Trophoblast cell (in vitro differentiated cells and primary cell): ENCODE data around the gene CERK.

Experiments
- DNase-seq, 2 donors: peaks; one replicate each; pipeline ENCODE4 v3.0.0-alpha.2; 2016
- H2AFZ ChIP-seq: 2 replicates; pipeline ENCODE4 v1.6.1; 2013; ENCODE audit warnings: low read length, moderate library complexity, mild to moderate bottlenecking; ENCODE audit not compliant: insufficient read depth, poor library complexity
- H2AK5ac ChIP-seq: 2 replicates; pipeline ENCODE4 v1.6.1; 2013; ENCODE audit warnings: mild to moderate bottlenecking, low read length
- H2BK120ac ChIP-seq: 2 replicates; pipeline ENCODE4 v1.6.1; 2013; ENCODE audit warnings: low read length, mild to moderate bottlenecking, moderate library complexity; ENCODE audit not compliant: insufficient read depth, poor library complexity
- H2BK12ac ChIP-seq: 2 replicates; pipeline ENCODE4 v1.6.1; 2013; ENCODE audit warnings: mild to moderate bottlenecking, low read length, moderate library complexity
- H2BK5ac ChIP-seq: 2 replicates; pipeline ENCODE4 v1.6.1; 2013; ENCODE audit warnings: low read length, low read depth, moderate library complexity, mild to moderate bottlenecking; ENCODE audit not compliant: poor library complexity
- H3K14ac ChIP-seq: 2 replicates; pipeline ENCODE4 v1.6.1; 2013; ENCODE audit warnings: mild to moderate bottlenecking, low read length
- H3K18ac ChIP-seq: 2 replicates; pipeline ENCODE4 v1.6.1; 2013; ENCODE audit warnings: mild to moderate bottlenecking, low read length
- H3K23ac ChIP-seq: 2 replicates; pipeline ENCODE4 v1.6.1; 2013; ENCODE audit warnings: low read length
- H3K27ac ChIP-seq: 2 replicates; pipeline ENCODE4 v1.5.1; 2013; ENCODE audit warnings: low read depth, mild to moderate bottlenecking, inconsistent platforms, low read length, moderate library complexity
- H3K27me3 ChIP-seq: 2 replicates; pipeline ENCODE4 v1.6.1; 2013; ENCODE audit warnings: inconsistent platforms, mild to moderate bottlenecking, low read length, moderate library complexity; ENCODE audit not compliant: insufficient read depth
- H3K36me3 ChIP-seq, 2 experiments: 1 replicate in 1 of 2; 2 replicates in 1 of 2; pipeline ENCODE4 v1.6.1; 2013; ENCODE audit warnings: low read length in 2 of 2, mild to moderate bottlenecking in 2 of 2, moderate library complexity in 1 of 2; ENCODE audit not compliant: insufficient read depth in 2 of 2, control insufficient read depth in 1 of 2
- H3K4ac ChIP-seq: 2 replicates; pipeline ENCODE4 v1.6.1; 2013; ENCODE audit warnings: low read depth, mild to moderate bottlenecking, low read length, moderate library complexity
- H3K4me1 ChIP-seq, 2 experiments: 1 replicate in 1 of 2; 2 replicates in 1 of 2; pipeline ENCODE4 v1.6.1; 2013; ENCODE audit warnings: low read length in 2 of 2, mild to moderate bottlenecking in 2 of 2, moderate library complexity in 1 of 2; ENCODE audit not compliant: insufficient read depth in 2 of 2, control insufficient read depth in 1 of 2
- H3K4me2 ChIP-seq: 2 replicates; pipeline ENCODE4 v1.6.1; 2013; ENCODE audit warnings: inconsistent platforms, mild to moderate bottlenecking, low read length, moderate library complexity
- H3K4me3 ChIP-seq: 2 replicates; pipeline ENCODE4 v1.5.1; 2013; ENCODE audit warnings: mild to moderate bottlenecking, low read depth, low read length, inconsistent platforms
- H3K79me1 ChIP-seq: one replicate; pipeline ENCODE4 v1.6.1; 2013; ENCODE audit warnings: low read length
- H3K79me2 ChIP-seq: 2 replicates; pipeline ENCODE4 v1.6.1; 2013; ENCODE audit warnings: low read length, mild to moderate bottlenecking; ENCODE audit not compliant: control insufficient read depth, insufficient read depth, poor library complexity
- H3K9ac ChIP-seq: 2 replicates; pipeline ENCODE4 v1.6.1; 2013; ENCODE audit warnings: mild to moderate bottlenecking, low read length
- H3K9me3 ChIP-seq: 2 replicates; pipeline ENCODE4 v1.6.1; 2013; ENCODE audit warnings: low read depth, mild to moderate bottlenecking, control low read depth, inconsistent platforms, low read length; ENCODE audit not compliant: insufficient read depth
- H4K12ac ChIP-seq: 2 replicates; pipeline ENCODE4 v1.6.1; 2013; ENCODE audit warnings: low read depth, mild to moderate bottlenecking, low read length, moderate library complexity
- H4K8ac ChIP-seq: 2 replicates; pipeline ENCODE4 v1.6.1; 2013; ENCODE audit warnings: low read depth, mild to moderate bottlenecking, low read length, moderate library complexity
- H4K91ac ChIP-seq: one replicate; pipeline ENCODE4 v1.6.1; 2013; ENCODE audit warnings: low read depth, mild to moderate bottlenecking, low read length, moderate library complexity
- WGBS: extraction: QIAGEN DNeasy Blood & Tissue Kit; methylation state at CpG from one replicate; pipeline ENCODE4 v1.1.7; 2013; ENCODE audit warnings: missing lambda C conversion rate; ENCODE audit not compliant: insufficient read length, insufficient coverage; ENCODE audit errors: extremely low coverage; 5-methylcytosine and 5-hydroxymethylcytosine counted together

Gene CERK

DNA sequence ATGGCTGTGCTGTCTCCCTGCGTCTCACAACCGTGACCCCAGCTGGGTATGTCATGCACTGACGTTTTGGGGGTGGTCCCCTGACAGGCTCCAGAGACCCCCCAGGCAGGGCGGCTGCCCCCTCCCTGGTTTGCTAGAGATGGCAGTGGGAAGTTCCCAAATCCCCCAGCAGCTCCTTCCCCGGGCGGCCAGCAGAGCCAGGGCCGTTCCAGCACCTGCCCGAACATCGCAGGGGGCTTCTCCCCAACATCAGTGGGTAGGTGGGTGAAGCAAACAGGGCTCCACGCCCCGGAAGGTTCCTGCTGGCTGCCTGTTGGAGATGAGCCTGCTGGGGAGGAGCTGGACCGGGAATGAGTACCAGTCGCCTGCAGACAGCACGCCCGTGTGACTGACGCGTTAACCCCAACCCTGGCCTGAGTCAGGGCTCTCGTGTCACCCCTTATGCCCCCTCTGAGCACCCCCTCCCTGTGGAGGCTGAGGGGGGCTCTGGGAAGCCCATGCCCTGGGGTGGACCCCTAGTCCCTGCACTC is 72.2 kb downstream of the CERK start:
- Histone ChIP-seq H4K12ac (no peak overlapping the region), H3K27me3 (no peaks in the 10 kb centered on the region), H4K91ac (no peak overlapping the region), H3K9me3 (no peaks in the 10 kb centered on the region), H3K79me2 (no peaks in the 10 kb centered on the region), H3K14ac (no peak overlapping the region), H2BK12ac (no peak overlapping the region), H3K36me3 (peaks cover 14 to 15% of the 10 kb centered on the region in 2 experiments), H4K8ac (no peak overlapping the region), H3K4ac (no peak overlapping the region), H3K4me3 (no peak overlapping the region), H3K4me1 (peaks cover 2 to 10% of the 10 kb centered on the region in 2 experiments), H2BK120ac (no peak overlapping the region), H3K4me2 (no peak overlapping the region), H3K27ac (no peak overlapping the region), H3K9ac (no peak overlapping the region), H3K23ac (no peak overlapping the region), H3K79me1 (no peaks in the 10 kb centered on the region), H2BK5ac (no peak overlapping the region), H2AFZ (no peak overlapping the region), H3K18ac (no peak overlapping the region), H2AK5ac (no peak overlapping the region)
- no CpG with 5 or more reads among the region's 18 CpGs for WGBS
- no peak for DNase-seq

DNA sequence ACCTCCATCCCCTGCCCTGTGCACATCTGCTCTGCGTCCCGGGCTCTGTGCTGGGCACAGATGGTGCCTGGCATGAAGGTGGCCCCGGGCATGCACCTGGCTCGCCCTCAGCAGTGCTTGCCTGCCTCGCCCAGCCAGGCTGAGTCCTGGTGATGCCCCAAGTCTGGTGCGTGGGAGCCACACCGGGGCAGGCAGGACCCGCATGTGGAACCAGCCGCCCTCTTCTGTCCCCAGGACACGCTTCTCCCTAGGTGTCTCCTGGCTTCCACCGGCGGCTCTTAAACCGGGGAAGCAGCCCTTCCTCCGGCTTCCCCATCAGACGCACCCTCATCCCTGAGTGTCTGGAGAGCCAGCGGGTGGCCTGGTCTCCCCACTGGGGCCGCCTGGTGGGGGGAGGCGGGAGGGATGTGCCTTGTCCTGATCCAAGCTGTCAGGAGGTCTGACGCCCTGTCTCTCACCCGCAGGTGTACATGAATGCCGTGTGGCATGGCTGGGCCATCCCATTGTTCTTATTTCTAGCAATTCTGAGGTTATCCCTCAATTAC is 72.8 kb downstream of the CERK start:
- H2BK120ac ChIP-seq: no peak overlapping the region
- H4K91ac ChIP-seq: no peak overlapping the region
- H3K14ac ChIP-seq: no peak overlapping the region
- no peak for DNase-seq
- no peaks in the 10 kb centered on the region for H3K9me3 ChIP-seq
- no peak overlapping the region for H4K12ac ChIP-seq
- no peak overlapping the region for H2AFZ ChIP-seq
- no peaks in the 10 kb centered on the region for H3K27me3 ChIP-seq
- H3K9ac ChIP-seq: no peak overlapping the region
- WGBS: no CpG with 5 or more reads among the region's 21 CpGs
- no peak overlapping the region for H3K4me2 ChIP-seq
- no peaks in the 10 kb centered on the region for H3K79me2 ChIP-seq
- no peak overlapping the region for H2BK12ac ChIP-seq
- no peak overlapping the region for H2AK5ac ChIP-seq
- peaks cover 2 to 10% of the 10 kb centered on the region in 2 experiments for H3K4me1 ChIP-seq
- peaks cover 14 to 15% of the 10 kb centered on the region in 2 experiments for H3K36me3 ChIP-seq
- H2BK5ac ChIP-seq: no peak overlapping the region
- H3K18ac ChIP-seq: no peak overlapping the region
- no peak overlapping the region for H3K4ac ChIP-seq
- no peak overlapping the region for H3K4me3 ChIP-seq
- H4K8ac ChIP-seq: no peak overlapping the region
- H3K27ac ChIP-seq: no peak overlapping the region
- H3K79me1 ChIP-seq: no peaks in the 10 kb centered on the region
- H3K23ac ChIP-seq: no peak overlapping the region

DNA sequence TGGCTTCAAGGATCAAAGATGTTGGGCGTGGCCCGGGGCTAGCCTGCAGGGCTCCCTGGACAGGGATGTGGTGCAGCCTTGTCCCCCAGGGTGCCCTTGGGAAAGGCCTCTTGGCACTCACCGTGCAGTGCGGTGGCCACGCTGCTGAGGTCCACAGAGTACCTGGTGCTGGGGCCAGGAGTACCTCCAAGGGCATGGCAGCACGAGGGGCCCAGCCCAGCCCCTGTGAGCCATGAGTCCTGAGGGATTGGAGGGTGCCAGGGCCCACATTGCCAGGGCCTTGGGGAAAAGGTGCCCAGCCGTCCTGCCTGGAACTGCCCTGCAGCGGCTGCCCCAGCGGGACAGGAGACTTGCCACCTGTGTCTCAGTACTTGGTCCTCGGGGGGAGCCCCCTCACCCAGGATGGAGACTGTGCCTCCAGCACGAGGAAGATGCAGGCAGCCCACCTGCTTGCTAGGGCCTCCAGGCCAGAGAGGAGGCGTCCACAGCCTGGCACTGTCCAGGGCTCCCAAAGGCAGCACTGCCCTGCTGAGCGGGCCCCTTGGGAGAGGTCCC is 73.7 kb downstream of the CERK start:
- DNase-seq: no peak
- H2BK120ac ChIP-seq: no peak overlapping the region
- H3K27ac ChIP-seq: no peak overlapping the region
- peaks cover 2 to 10% of the 10 kb centered on the region in 2 experiments for H3K4me1 ChIP-seq
- no peak overlapping the region for H3K14ac ChIP-seq
- H3K23ac ChIP-seq: no peak overlapping the region
- no peaks in the 10 kb centered on the region for H3K79me1 ChIP-seq
- no peak overlapping the region for H2AFZ ChIP-seq
- no peak overlapping the region for H4K12ac ChIP-seq
- no peak overlapping the region for H2BK12ac ChIP-seq
- WGBS: no CpG with 5 or more reads among the region's 13 CpGs
- H3K18ac ChIP-seq: no peak overlapping the region
- no peaks in the 10 kb centered on the region for H3K79me2 ChIP-seq
- no peak overlapping the region for H3K4me3 ChIP-seq
- H4K91ac ChIP-seq: no peak overlapping the region
- no peak overlapping the region for H3K4ac ChIP-seq
- H3K27me3 ChIP-seq: no peaks in the 10 kb centered on the region
- H2BK5ac ChIP-seq: no peak overlapping the region
- H3K9ac ChIP-seq: no peak overlapping the region
- H3K9me3 ChIP-seq: no peaks in the 10 kb centered on the region
- H3K4me2 ChIP-seq: no peak overlapping the region
- H2AK5ac ChIP-seq: no peak overlapping the region
- no peak overlapping the region for H4K8ac ChIP-seq
- H3K36me3 ChIP-seq: peaks cover 12 to 15% of the 10 kb centered on the region in 2 experiments

DNA sequence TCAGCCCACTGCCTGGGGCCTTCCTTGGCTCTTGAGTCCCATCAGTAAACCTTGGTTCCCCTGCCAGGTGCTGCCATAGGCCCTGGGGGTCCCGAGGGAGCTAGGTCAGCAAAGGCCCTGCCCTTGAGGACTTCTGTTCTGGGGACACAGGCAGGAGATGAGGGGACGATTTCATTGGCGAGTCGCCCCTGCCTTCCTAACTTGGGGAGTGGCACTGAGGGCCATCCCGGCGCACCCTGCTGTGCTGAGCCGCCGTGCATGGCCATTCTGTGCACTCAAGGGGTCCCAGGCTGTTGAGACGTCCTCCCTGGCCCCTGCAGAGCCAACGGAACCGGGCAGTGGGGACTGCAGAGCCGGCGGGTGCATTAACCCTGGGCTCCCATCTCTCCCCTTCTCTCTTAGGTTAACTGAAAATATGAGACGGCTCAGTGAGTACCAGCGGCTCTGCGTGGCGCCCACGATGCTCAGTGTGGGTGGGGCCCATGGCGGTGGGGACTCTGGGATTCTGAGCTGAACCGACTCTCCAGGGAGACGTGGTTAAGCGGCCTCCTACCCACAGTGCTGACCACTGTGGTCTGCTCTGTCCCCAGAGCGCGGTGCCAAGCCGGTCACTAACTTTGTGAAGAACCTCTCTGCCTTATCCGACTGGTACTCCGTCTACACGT is 74.5 kb downstream of the CERK start:
- no CpG with 5 or more reads among the region's 28 CpGs for WGBS

More for the DNA sequence above, 74.5 kb downstream of the CERK start:
- H4K12ac ChIP-seq: no peak overlapping the region
- DNase-seq: no peak
- H3K9ac ChIP-seq: no peak overlapping the region
- no peaks in the 10 kb centered on the region for H3K79me1 ChIP-seq
- H3K4me2 ChIP-seq: no peak overlapping the region
- no peak overlapping the region for H3K14ac ChIP-seq
- H3K36me3 ChIP-seq: peaks cover 11 to 12% of the 10 kb centered on the region in 2 experiments
- H3K23ac ChIP-seq: no peak overlapping the region
- peaks cover 3% of the 10 kb centered on the region for H3K9me3 ChIP-seq
- no peaks in the 10 kb centered on the region for H3K79me2 ChIP-seq
- no peak overlapping the region for H4K91ac ChIP-seq
- H3K27me3 ChIP-seq: no peaks in the 10 kb centered on the region
- no peak overlapping the region for H2BK12ac ChIP-seq
- H2BK5ac ChIP-seq: no peak overlapping the region
- H2BK120ac ChIP-seq: no peak overlapping the region
- no peak overlapping the region for H3K18ac ChIP-seq
- no peak overlapping the region for H3K4me3 ChIP-seq
- H3K4ac ChIP-seq: no peak overlapping the region
- no peak overlapping the region for H2AFZ ChIP-seq
- H2AK5ac ChIP-seq: no peak overlapping the region
- no peak overlapping the region for H4K8ac ChIP-seq
- no peak overlapping the region for H3K27ac ChIP-seq
- H3K4me1 ChIP-seq: peaks cover 2 to 10% of the 10 kb centered on the region in 2 experiments
